ENCODE results near the gene SULT1A4.
"Not testable (repeated sequence)": the region's sequence is repeated elsewhere in the genome, so short reads cannot be mapped to it uniquely, and the experiment has no call there.

The SULT1A4 gene

DNA sequence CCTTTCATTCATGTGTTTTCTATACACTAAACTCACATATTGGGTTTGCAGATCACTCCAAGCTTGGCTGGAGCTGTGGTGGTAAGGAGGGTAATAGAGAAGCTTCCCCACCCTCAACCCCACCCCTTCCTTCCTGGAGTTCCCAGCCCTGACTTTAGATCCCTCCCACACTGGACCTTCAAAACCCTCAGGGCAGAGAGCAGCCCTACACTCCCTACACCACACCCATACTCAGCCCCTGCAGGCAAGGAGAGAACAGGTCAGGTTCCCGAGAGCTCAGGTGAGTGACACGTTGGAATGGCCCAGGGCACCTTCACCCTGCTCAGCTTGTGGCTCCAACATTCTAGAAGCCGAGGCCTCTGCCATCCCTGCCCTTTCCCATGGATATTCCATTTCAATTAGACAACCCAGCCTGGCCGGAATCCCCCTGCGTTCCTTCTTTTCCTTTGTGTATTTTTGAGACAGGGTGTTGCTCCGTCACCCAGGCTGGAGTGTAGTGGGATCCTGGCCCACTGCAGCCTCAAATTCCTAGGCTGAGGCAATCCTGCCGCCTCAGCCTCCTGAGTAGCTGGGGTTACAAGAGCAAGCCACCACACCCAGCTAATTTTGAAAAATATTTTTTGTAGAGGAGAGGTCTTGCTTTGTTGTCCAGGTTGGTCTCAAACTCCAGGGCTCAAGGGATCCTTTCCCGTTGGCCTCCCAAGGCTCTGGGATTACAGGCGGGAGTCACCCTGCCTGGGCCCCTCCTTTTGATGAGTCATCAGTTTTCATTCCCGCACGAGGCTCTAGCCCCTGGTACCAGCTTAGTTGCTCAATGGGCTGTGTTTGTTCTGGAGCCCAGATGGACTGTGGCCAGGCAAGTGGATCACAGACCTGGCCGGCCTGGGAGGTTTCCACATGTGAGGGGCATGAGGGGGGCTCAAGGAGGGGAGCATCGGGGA, at the start of gene SULT1A4:
Gene SULT1A4, plus strand, starts transcription at position 208 of the 941 bp plus-strand sequence. CDS start 1,473 bp downstream, outside the sequence.
- H3K9me3 ChIP-seq (ENCODE audit: control insufficient read depth, insufficient read depth, low read length); H3K9ac ChIP-seq (ENCODE audit: low read depth, low read length); H3K36me3 ChIP-seq (ENCODE audit: insufficient read depth, low read length); H3K4me1 ChIP-seq (ENCODE audit: insufficient read depth, low read length): not testable (repeated sequence)

DNA sequence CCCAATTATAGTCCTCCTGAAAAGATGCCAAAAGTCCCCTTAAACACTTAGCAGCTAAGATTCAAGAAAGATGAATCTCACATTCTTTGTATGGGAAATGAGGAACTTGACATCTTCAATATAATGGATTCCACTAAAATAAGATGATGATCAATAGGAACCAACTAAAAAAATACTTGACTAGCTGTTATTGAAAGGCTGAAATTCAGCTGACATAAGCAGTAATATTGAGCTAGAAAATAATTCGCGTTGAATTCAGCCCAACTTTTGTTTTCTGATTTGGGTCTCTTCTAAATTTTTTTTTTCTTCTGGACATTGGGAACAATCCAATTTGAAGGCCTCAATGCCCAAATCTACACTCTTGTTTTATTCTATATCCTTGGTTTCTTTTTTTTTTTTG, 36.1 kb upstream of the SULT1A4 start:
- not testable (repeated sequence) for H3K9ac ChIP-seq (ENCODE audit: low read depth, low read length); H3K36me3 ChIP-seq (ENCODE audit: insufficient read depth, low read length)

DNA sequence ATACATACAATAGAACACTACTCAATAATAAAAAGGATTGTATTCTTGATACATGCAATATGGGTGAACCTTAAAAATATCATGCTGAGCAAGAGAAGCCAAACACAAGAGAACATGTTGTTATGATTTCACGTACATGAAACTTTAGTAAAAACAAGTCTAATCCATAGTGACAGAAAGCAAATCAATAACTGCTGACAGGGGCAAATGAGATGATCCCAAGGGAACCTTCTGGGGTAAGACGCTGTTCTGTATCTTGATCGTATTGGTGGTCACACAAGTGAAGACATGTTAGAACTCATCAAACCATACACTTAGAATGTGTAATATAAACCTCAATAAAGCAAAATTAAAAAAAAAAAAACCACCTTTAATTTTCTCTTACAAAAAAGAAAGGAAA, 34.3 kb upstream of the SULT1A4 start:
- not testable (repeated sequence) for H3K9ac ChIP-seq (ENCODE audit: low read depth, low read length); H3K9me3 ChIP-seq (ENCODE audit: control insufficient read depth, insufficient read depth, low read length); H3K4me1 ChIP-seq (ENCODE audit: insufficient read depth, low read length); H3K36me3 ChIP-seq (ENCODE audit: insufficient read depth, low read length)

More for the DNA sequence above, 36.1 kb upstream of the SULT1A4 start:
- H3K9me3 ChIP-seq (ENCODE audit: control insufficient read depth, insufficient read depth, low read length); H3K4me1 ChIP-seq (ENCODE audit: insufficient read depth, low read length): not testable (repeated sequence)

GRCh38 chr16:29453754-29454153, 6.0 kb upstream of the SULT1A4 start:
- not testable (repeated sequence) for H3K4me1 ChIP-seq (ENCODE audit: insufficient read depth, low read length)

DNA sequence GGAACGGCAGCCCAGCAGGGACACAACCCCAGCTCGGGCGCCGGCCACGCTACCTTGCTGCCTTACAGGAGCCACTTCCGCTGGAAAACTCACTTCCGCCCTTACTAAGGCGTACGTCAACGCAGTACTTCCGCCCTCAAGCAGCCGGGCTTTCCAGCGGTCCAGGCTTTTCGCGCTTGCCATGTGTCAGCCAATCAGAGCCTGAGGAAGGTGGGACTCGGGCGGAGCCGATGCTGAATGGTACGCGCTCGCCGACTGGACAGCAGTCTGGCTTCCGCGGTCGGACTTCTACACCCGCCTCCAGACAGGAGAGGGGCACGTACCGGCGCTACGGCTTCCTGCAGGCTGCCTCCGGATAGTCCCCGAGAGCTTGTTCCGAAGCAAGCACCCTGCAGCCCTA, 5.4 kb upstream of the SULT1A4 start, which contains the start of the genes BOLA2 and SLX1B:
Gene BOLA2, minus strand, starts transcription at position 83 of the 400 bp plus-strand sequence. CDS start 98 bp downstream, outside the sequence.
Gene SLX1B, plus strand, starts transcription at position 265 of the 400 bp plus-strand sequence.
- H3K9ac ChIP-seq (ENCODE audit: low read depth, low read length); H3K9me3 ChIP-seq (ENCODE audit: control insufficient read depth, insufficient read depth, low read length); H3K36me3 ChIP-seq (ENCODE audit: insufficient read depth, low read length); H3K4me1 ChIP-seq (ENCODE audit: insufficient read depth, low read length): not testable (repeated sequence)

More at GRCh38 chr16:29453754-29454153, 6.0 kb upstream of the SULT1A4 start:
- not testable (repeated sequence) for H3K36me3 ChIP-seq (ENCODE audit: insufficient read depth, low read length); H3K9ac ChIP-seq (ENCODE audit: low read depth, low read length); H3K9me3 ChIP-seq (ENCODE audit: control insufficient read depth, insufficient read depth, low read length)

DNA sequence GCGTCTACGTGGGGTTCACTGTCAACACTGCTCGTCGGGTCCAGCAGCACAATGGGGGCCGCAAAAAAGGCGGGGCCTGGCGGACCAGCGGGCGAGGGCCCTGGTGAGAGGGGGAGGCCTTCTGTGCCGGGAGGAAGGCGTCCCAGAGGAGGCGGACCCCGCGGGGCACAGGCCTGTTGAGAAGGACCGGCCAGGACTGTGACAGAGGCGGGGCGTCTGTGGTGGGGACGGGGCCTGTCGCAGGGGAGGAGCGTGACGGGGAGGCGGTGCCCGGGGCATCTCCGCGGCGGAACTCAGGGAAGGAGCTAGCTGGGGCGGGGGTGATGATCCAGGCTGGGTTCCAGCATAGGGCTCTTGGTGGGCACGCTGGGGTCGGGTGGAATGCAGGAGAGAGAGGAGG, 4.9 kb upstream of the SULT1A4 start:
- H3K4me1 ChIP-seq (ENCODE audit: insufficient read depth, low read length); H3K9me3 ChIP-seq (ENCODE audit: control insufficient read depth, insufficient read depth, low read length); H3K36me3 ChIP-seq (ENCODE audit: insufficient read depth, low read length); H3K9ac ChIP-seq (ENCODE audit: low read depth, low read length): not testable (repeated sequence)

DNA sequence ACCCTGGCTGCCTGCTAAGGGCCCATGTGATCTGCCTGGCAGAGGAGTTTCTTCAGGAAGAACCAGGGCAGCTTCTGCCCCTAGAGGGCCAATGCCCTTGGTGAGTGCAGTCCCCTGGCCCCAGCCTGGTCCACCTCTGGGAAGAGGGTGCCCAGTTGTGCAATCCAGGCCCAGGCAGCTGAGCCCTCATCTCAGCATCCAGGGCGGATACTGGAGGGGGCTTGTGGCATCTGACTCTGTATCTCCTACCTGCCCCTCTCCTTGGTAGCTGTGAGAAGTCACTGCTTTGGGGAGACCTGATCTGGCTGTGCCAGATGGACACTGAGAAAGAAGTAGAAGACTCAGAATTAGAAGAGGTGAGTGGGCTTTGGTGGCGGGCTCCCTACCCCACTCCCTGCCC, 2.1 kb upstream of the SULT1A4 start:
- not testable (repeated sequence) for H3K9ac ChIP-seq (ENCODE audit: low read depth, low read length); H3K9me3 ChIP-seq (ENCODE audit: control insufficient read depth, insufficient read depth, low read length); H3K4me1 ChIP-seq (ENCODE audit: insufficient read depth, low read length); H3K36me3 ChIP-seq (ENCODE audit: insufficient read depth, low read length)

DNA sequence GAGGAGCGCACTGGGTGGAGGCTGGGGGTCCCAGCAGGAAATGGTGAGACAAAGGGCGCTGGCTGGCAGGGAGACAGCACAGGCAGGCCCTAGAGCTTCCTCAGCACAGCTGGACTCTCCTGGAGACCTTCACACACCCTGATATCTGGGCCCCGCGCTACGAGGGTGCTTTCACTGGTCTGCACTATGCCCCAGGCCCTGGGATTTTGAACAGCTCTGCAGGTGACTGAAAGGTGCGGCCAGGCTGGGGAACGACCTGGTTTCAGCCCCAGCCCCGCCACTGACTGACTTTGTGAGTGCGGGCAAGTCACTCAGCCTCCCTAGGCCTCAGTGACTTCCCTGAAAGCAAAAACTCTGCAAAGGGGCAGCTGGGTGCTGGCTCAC, 926 bp downstream of the SULT1A4 start:
- not testable (repeated sequence) for H3K36me3 ChIP-seq (ENCODE audit: insufficient read depth, low read length); H3K9me3 ChIP-seq (ENCODE audit: control insufficient read depth, insufficient read depth, low read length); H3K9ac ChIP-seq (ENCODE audit: low read depth, low read length); H3K4me1 ChIP-seq (ENCODE audit: insufficient read depth, low read length)

DNA sequence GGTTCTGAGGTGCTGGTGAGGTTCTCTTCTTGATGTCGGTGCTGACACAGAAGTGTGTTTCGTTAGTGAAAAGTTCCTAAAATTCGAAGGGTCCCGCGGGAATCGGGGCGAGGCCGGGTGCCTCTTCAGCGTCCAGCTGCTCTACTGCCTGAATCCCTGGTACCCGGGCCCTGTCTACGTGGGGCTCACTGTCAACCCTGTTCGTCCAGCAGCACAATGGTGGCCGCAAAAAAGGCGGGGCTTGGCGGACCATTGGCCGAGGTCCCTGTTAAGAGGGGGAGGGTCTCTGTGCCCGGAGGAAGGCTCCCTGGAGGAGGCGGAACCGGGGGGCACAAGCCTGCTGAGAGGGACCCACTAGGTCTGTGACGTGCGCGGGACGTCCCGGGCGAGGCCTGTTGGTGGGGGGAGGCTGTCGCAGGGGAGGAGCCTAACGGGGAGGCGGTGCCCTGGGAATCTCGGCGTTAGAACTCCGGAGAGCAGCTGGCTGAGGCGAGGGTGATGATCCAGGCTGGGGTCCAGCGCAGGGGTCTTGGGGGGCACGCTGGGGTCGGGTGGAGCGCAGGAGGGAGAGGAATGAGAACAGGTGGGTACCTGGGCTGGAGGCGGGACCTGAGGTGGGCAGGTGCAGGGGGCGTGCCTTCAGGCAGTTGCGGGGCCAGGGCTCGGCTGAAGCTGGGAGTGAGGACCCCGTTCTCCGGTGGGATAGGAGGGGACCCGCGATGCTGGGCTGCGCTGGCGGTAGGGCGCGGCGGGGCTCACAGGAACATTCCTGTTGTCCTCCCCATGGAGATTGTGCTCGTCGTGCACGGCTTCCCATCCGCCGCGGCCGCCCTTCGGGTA, 6.5 kb downstream of the SULT1A4 start:
- not testable (repeated sequence) for H3K36me3 ChIP-seq (ENCODE audit: insufficient read depth, low read length); H3K9me3 ChIP-seq (ENCODE audit: control insufficient read depth, insufficient read depth, low read length); H3K9ac ChIP-seq (ENCODE audit: low read depth, low read length); H3K4me1 ChIP-seq (ENCODE audit: insufficient read depth, low read length)

DNA sequence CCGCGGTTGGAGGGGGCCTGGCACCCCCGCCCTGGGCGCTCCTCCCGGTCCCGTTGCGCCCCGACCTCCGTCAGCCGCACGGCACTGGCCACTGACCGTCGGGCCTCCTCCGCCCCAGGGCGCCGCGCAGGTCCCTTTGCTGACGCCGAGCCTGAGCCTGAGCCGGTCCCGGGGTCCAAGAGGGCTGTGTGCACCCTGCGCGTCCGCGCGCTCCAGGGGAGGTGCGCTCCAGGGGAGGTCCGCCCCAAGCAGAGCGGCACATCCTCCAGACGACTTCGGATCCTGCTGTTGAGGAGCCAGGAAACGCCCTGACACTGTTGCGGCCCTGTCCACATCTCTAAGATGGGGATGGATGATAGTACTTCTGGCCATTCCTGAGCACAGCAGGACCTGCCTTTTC, 7.2 kb downstream of the SULT1A4 start:
- not testable (repeated sequence) for H3K9ac ChIP-seq (ENCODE audit: low read depth, low read length); H3K36me3 ChIP-seq (ENCODE audit: insufficient read depth, low read length); H3K4me1 ChIP-seq (ENCODE audit: insufficient read depth, low read length); H3K9me3 ChIP-seq (ENCODE audit: control insufficient read depth, insufficient read depth, low read length)

DNA sequence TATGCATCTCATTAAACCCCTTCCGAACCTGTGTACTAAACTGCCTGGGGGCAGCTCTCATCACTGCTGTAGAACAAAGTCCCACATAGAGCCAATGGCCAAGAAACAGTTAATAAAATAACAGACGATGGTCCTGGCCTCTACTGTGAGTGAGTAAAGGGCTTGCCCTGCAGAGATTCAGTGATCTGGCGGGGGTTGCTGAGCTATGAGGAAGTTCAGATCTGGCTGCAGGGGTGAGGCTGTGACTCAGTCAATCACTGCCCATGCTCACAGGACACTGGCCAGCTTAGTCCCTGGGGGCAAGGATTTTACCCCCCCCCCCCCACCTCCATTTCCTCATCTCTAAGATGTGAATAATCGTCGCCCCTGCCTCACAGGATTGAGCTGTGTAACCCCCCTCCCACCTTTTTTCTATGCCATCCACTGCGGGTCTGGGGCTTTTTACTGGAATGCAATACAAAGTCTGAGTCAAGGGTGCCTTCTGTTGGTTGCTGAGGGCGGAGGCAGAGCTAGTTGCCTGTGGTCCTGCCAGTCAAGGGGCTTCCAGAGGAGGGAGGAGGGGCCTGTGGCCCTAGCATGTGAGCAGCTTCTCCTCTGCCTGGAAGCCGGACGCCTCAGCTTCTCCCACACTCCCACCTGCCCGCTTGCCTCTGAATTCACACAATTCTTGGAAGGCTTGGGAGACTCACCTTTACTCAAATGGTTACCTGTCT, 8.1 kb downstream of the SULT1A4 start:
- not testable (repeated sequence) for H3K9ac ChIP-seq (ENCODE audit: low read depth, low read length); H3K4me1 ChIP-seq (ENCODE audit: insufficient read depth, low read length); H3K9me3 ChIP-seq (ENCODE audit: control insufficient read depth, insufficient read depth, low read length); H3K36me3 ChIP-seq (ENCODE audit: insufficient read depth, low read length)

DNA sequence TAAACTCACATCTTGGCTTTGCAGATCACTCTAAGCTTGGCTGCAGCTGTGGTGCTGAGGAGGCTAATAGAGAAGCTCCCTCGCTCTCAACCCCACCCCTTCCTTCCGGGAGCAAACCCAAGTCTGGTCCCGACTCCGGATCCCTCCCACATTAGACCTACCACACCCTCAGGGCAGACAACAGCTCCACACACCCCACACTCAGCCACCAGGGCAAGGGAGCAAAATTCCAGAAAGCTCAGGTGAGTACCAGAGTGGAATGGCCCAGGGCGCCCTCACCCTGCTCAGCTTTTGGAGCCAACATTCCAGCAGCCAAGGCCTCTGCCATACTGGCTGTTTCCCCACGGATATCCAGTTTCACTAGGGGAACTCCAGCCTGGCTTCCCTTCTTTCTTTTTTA, 9.9 kb downstream of the SULT1A4 start:
- not testable (repeated sequence) for H3K4me1 ChIP-seq (ENCODE audit: insufficient read depth, low read length); H3K36me3 ChIP-seq (ENCODE audit: insufficient read depth, low read length); H3K9me3 ChIP-seq (ENCODE audit: control insufficient read depth, insufficient read depth, low read length); H3K9ac ChIP-seq (ENCODE audit: low read depth, low read length)

DNA sequence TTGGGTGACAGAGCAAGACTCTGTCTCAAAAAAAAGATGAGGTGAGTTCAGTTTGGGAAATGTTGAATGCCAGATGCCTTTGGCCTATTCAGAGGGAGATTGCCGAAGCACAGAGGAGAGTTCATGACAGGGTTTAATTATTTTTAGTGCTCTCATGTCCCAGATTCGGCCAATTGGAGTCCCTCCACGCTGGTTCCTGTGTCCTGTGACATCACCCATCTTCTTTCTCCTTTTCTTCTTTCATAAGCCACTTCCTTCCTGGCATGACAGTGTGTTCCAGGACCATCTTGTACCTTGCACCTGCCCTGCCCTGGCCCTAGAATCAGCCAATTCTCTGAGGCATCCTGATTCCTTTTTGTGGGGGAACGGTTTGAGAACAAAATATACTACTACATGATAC, 12.4 kb downstream of the SULT1A4 start:
- not testable (repeated sequence) for H3K4me1 ChIP-seq (ENCODE audit: insufficient read depth, low read length); H3K9me3 ChIP-seq (ENCODE audit: control insufficient read depth, insufficient read depth, low read length); H3K36me3 ChIP-seq (ENCODE audit: insufficient read depth, low read length); H3K9ac ChIP-seq (ENCODE audit: low read depth, low read length)

DNA sequence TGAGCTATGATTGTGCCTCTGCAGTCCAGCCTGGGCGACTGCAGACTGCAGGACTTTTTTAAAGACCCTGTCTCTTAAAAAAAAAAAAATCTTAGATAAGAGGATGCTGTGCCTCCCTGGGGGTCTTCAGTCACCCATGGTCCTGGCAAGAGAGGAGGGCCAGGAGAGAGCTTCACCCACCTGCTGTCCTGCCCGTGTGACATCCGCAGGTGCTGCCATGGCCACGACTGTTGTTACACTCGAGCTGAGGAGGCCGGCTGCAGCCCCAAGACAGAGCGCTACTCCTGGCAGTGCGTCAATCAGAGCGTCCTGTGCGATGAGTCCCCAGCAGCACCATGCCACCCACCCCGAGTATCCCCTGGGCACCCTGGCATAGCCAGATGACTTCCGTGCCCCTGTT, 22.6 kb downstream of the SULT1A4 start:
- H3K4me1 ChIP-seq (ENCODE audit: insufficient read depth, low read length); H3K36me3 ChIP-seq (ENCODE audit: insufficient read depth, low read length); H3K9me3 ChIP-seq (ENCODE audit: control insufficient read depth, insufficient read depth, low read length); H3K9ac ChIP-seq (ENCODE audit: low read depth, low read length): not testable (repeated sequence)

Data from ES-I3 (cell line).